Right atrium auricular region (tissue), 2 donors: ENCODE data around the gene S100A10. TPM values are rescaled to one million over a fixed set of nuclear protein-coding genes. Genes with fewer than 3 reads are reported as not detected.

Experiments used
- DNase-seq: peaks from one replicate; pipeline ENCODE4 v3.0.0-alpha.2; 2019; ENCODE audit warnings: low spot score
- H3K27ac ChIP-seq, 2 donors: fragments of 200-600 bp; sonication (generic); 1 replicate in 1 of 2; 2 replicates in 1 of 2; pipeline ENCODE4 v1.5.1; 2016 to 2019
- H3K27me3 ChIP-seq, 2 donors: fragments of 200-600 bp; sonication (generic); one replicate each; pipeline versions ENCODE4 v1.5.1 to v1.6.0; 2017 to 2019
- H3K36me3 ChIP-seq: fragments of 200-600 bp; sonication (generic); one replicate; pipeline ENCODE4 v1.5.1; 2016
- H3K4me1 ChIP-seq, 2 donors: fragments of 200-600 bp; sonication (generic); one replicate each; pipeline versions ENCODE4 v1.5.1 to v1.6.0; 2017 to 2019
- H3K4me3 ChIP-seq, 2 donors: fragments of 200-600 bp; sonication (generic); 1 replicate in 1 of 2; 2 replicates in 1 of 2; pipeline ENCODE4 v1.5.1; 2017 to 2019; ENCODE audit warnings: mild to moderate bottlenecking in 1 of 2, moderate library complexity in 1 of 2
- H3K9me3 ChIP-seq, 2 donors: fragments of 200-600 bp; sonication (generic); one replicate each; pipeline ENCODE4 v1.5.1; 2019
- total RNA-seq, 2 donors: library from RNA; depleted of rRNA; stranded (reverse); fragments of >200 nt; gene quantifications; one replicate each; pipeline ENCODE4 v1.1.0, GENCODE V29; 2016
- TF ChIP-seq, protein P1 (sequence below), 2 donors: fragments of 200-600 bp; sonication (generic); IDR thresholded peaks; one replicate each; pipeline ENCODE4 v1.5.1; 2019; ENCODE audit warnings: antibody characterized with exemption in 2 of 2

S100A10 gene
- total RNA-seq, 2 donors from 2014 or later: 75.2 to 116 TPM

DNA sequence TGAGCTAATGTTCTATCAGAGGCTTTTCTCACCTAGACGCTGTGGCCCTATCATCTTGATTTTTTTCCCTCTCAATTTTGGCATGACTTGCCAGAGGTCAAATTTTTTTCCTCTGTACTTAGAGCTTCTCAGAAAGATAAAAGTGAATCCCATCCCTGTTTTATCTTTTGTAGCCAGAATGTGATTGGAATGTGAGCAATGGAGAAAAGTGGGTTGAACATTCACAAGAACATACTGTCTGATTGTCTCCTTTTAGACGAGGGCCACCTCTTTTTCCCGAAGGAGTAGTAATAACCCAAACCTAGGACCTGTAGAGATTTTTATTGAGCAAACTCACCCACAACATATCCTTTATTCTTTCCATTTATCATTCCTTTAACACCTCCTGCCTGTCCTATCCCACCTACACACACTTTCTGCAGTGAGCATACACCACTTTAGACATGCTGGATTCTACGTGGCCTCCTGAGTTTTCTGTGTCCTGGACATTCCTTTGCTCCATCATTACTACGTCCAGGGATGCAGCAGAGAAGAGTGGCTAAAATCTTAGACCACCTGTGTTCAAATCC is 15.9 kb downstream of the S100A10 start:
- TF ChIP-seq, protein P1, sequence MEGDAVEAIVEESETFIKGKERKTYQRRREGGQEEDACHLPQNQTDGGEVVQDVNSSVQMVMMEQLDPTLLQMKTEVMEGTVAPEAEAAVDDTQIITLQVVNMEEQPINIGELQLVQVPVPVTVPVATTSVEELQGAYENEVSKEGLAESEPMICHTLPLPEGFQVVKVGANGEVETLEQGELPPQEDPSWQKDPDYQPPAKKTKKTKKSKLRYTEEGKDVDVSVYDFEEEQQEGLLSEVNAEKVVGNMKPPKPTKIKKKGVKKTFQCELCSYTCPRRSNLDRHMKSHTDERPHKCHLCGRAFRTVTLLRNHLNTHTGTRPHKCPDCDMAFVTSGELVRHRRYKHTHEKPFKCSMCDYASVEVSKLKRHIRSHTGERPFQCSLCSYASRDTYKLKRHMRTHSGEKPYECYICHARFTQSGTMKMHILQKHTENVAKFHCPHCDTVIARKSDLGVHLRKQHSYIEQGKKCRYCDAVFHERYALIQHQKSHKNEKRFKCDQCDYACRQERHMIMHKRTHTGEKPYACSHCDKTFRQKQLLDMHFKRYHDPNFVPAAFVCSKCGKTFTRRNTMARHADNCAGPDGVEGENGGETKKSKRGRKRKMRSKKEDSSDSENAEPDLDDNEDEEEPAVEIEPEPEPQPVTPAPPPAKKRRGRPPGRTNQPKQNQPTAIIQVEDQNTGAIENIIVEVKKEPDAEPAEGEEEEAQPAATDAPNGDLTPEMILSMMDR (IDR thresholded peaks at IDR 0.05): no peak

DNA sequence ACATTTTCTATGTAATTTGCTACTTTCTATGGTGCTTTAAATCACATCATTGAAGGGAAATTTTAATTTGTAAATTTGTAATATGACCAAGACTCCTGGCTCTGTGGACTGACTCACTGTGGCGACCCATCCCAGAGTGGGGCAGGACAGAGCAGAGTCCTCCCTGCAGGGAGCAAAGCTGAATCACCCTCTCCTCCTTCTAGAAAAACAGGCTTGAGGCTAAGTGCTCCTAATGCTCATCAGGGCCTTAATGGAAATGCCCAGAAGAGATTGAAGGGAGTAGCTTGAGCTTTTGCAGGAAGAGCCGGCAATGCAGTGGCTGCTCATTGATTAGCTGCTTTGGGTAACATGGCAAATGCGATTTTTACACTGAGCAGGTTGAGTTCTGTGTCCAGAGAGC is 16.8 kb downstream of the S100A10 start:
- DNase-seq: no peak
- no peak overlapping the region for H3K27ac ChIP-seq
- H3K4me3 ChIP-seq: no peak overlapping the region
- peaks cover 0 to 32% of the 10 kb centered on the region in 2 donors for H3K4me1 ChIP-seq
- no peaks in the 10 kb centered on the region for H3K9me3 ChIP-seq
- H3K36me3 ChIP-seq: peaks cover 13% of the 10 kb centered on the region
- no peaks in the 10 kb centered on the region for H3K27me3 ChIP-seq
- TF ChIP-seq, protein P1 (IDR thresholded peaks at IDR 0.05): no peak

More for the DNA sequence above, 15.9 kb downstream of the S100A10 start:
- Histone ChIP-seq H3K4me1 (peaks cover 0 to 29% of the 10 kb centered on the region in 2 donors), H3K27ac (no peak overlapping the region), H3K4me3 (no peak overlapping the region), H3K36me3 (peaks cover 21% of the 10 kb centered on the region), H3K27me3 (no peaks in the 10 kb centered on the region), H3K9me3 (no peaks in the 10 kb centered on the region)
- no peak for DNase-seq

DNA sequence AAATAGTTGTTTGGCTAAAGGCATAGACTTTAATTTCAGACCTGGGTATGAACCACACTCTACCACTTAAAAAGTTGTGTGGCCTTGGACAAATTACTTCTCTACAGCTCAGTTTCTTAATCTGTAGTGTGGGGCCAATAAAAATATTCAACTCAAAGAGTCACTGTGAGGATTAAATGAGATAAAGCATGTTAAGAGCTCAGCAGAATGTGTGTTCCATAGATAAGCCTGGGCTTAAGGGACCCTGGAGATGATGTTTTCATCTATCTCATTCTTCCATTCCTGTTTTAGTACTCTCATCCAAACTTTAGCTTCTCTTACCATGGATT is 17.7 kb downstream of the S100A10 start:
- TF ChIP-seq, protein P1 (IDR thresholded peaks at IDR 0.05): no peak
- no peak overlapping the region for H3K4me3 ChIP-seq
- no peak overlapping the region for H3K27ac ChIP-seq
- no peaks in the 10 kb centered on the region for H3K9me3 ChIP-seq
- DNase-seq: no peak
- no peaks in the 10 kb centered on the region for H3K27me3 ChIP-seq
- H3K36me3 ChIP-seq: peaks cover 5% of the 10 kb centered on the region
- H3K4me1 ChIP-seq: peaks cover 0 to 24% of the 10 kb centered on the region in 2 donors

DNA sequence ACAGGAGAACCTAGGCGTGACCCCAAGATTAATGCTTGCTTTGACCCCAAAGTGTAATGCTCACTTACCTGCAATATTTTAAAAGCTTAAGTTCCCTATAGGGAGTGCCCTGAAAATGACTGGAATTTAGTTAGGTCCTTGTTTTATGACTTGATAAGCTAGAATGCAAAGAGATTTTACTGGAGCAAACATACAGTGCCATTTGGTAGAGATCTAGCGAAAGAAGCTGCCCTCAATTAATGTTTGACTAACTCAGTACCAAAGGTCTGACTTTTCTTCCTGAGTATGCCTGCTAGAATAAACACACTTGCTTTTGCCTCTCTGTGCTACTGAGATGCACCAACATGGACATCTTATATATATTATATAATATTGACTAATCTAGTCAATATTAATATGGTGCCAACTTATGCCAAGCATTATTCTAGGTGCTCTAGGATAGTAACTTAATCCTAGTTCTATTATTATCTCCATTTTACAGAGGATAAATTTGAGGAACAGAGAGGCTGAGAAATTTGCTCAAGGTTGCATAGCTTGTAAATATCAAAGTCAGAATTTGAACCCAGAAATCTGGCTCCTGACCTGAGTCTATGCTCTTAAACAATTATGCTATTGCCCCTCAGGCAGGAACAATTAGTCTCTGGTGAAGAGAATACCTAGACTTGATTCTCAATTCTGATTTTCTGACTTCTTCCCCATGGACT is 18.2 kb downstream of the S100A10 start:
- DNase-seq: no peak
- Histone ChIP-seq H3K9me3 (no peaks in the 10 kb centered on the region), H3K4me1 (peaks cover 0 to 18% of the 10 kb centered on the region in 2 donors), H3K27me3 (no peaks in the 10 kb centered on the region), H3K27ac (no peak overlapping the region), H3K36me3 (no peaks in the 10 kb centered on the region), H3K4me3 (no peak overlapping the region)
- TF ChIP-seq, protein P1 (IDR thresholded peaks at IDR 0.05): no peak

DNA sequence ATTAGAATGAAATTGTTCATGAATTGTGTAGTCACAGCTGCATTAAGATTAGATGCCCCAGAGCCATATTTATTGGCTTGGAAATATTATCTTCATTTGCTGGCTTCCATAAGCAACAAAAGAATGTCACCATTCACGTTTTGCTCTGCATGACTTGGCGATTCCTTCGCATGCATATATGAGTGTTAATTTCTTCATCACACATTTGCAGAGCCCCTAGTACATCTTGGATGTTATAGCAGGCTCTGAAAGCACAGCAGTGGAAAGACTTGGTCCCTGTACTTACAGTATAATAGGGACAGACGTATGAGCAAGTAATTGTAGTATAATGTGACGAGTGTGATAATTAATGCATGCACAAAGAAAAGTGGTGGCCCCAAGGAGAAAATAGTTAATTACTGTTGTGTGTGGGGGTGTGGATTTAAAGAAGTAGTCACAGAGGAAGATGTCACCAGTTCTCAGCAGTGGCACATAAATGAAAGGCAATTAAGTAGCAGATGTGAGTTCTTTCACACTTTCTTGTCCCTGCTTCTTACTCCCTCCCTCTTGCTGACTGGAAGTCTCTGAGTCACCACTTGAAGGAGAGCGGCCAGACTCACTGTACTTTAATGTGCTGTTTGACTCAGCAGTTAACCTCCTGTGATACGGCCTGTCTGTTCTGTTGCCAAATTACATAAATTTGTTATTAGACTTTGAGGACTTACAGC is 21.0 kb downstream of the S100A10 start:
- TF ChIP-seq, protein P1 (IDR thresholded peaks at IDR 0.05): no peak
- no peak for DNase-seq
- Histone ChIP-seq H3K4me1 (peaks cover 0 to 18% of the 10 kb centered on the region in 2 donors), H3K4me3 (no peak overlapping the region), H3K36me3 (no peaks in the 10 kb centered on the region), H3K27ac (no peak overlapping the region), H3K27me3 (no peaks in the 10 kb centered on the region), H3K9me3 (no peaks in the 10 kb centered on the region)
